ENCODE measurements around the gene HIBADH.

HIBADH gene

GRCh38 chr7:27487509-27487908, 175.2 kb downstream of the HIBADH start:
- Histone ChIP-seq H3K36me3 (ENCODE audit: low read depth) (no peaks in the 10 kb centered on the region), H3K4me3 (ENCODE audit: severe bottlenecking) (no peak overlapping the region), H3K27ac (ENCODE audit: poor library complexity, severe bottlenecking) (no peak overlapping the region), H3K4me1 (ENCODE audit: insufficient read depth, poor library complexity, severe bottlenecking) (no peaks in the 10 kb centered on the region), H3K9me3 (ENCODE audit: severe bottlenecking) (no peaks in the 10 kb centered on the region), H3K27me3 (ENCODE audit: insufficient read depth, poor library complexity, severe bottlenecking) (no peaks in the 10 kb centered on the region)
- no peak for TF ChIP-seq CTCF (IDR thresholded peaks at IDR 0.05; ENCODE audit: poor library complexity, severe bottlenecking)
- ATAC-seq (ENCODE audit: low read depth) (no peak), DNase-seq (ENCODE audit: low spot score) (no peak)

GRCh38 chr7:27484451-27484850, 178.2 kb downstream of the HIBADH start:
- TF ChIP-seq CTCF (IDR thresholded peaks at IDR 0.05; ENCODE audit: poor library complexity, severe bottlenecking) = no peak
- Histone ChIP-seq H3K36me3 (ENCODE audit: low read depth) (no peaks in the 10 kb centered on the region), H3K27ac (ENCODE audit: poor library complexity, severe bottlenecking) (no peak overlapping the region), H3K27me3 (ENCODE audit: insufficient read depth, poor library complexity, severe bottlenecking) (no peaks in the 10 kb centered on the region), H3K9me3 (ENCODE audit: severe bottlenecking) (no peaks in the 10 kb centered on the region), H3K4me3 (ENCODE audit: severe bottlenecking) (no peak overlapping the region), H3K4me1 (ENCODE audit: insufficient read depth, poor library complexity, severe bottlenecking) (no peaks in the 10 kb centered on the region)
- ATAC-seq (ENCODE audit: low read depth) = no peak
- no peak for DNase-seq (ENCODE audit: low spot score)

GRCh38 chr7:27482219-27482618, 180.5 kb downstream of the HIBADH start:
- ATAC-seq (ENCODE audit: low read depth) (no peak), DNase-seq (ENCODE audit: low spot score) (no peak)
- H3K4me3 ChIP-seq (ENCODE audit: severe bottlenecking) = no peak overlapping the region
- H3K4me1 ChIP-seq (ENCODE audit: insufficient read depth, poor library complexity, severe bottlenecking) = no peaks in the 10 kb centered on the region
- no peaks in the 10 kb centered on the region for H3K36me3 ChIP-seq (ENCODE audit: low read depth)
- H3K27ac ChIP-seq (ENCODE audit: poor library complexity, severe bottlenecking) = no peak overlapping the region
- H3K9me3 ChIP-seq (ENCODE audit: severe bottlenecking) = no peaks in the 10 kb centered on the region
- H3K27me3 ChIP-seq (ENCODE audit: insufficient read depth, poor library complexity, severe bottlenecking) = no peaks in the 10 kb centered on the region
- no peak for TF ChIP-seq CTCF (IDR thresholded peaks at IDR 0.05; ENCODE audit: poor library complexity, severe bottlenecking)

- Histone ChIP-seq H3K36me3 (ENCODE audit: low read depth) (no peaks in the 10 kb centered on the region), H3K4me1 (ENCODE audit: insufficient read depth, poor library complexity, severe bottlenecking) (no peaks in the 10 kb centered on the region), H3K9me3 (ENCODE audit: severe bottlenecking) (no peaks in the 10 kb centered on the region), H3K4me3 (ENCODE audit: severe bottlenecking) (no peak overlapping the region), H3K27me3 (ENCODE audit: insufficient read depth, poor library complexity, severe bottlenecking) (no peaks in the 10 kb centered on the region), H3K27ac (ENCODE audit: poor library complexity, severe bottlenecking) (no peak overlapping the region)
- TF ChIP-seq CTCF (IDR thresholded peaks at IDR 0.05; ENCODE audit: poor library complexity, severe bottlenecking) = no peak
- DNase-seq (ENCODE audit: low spot score) (no peak), ATAC-seq (ENCODE audit: low read depth) (no peak)
Measured at GRCh38 chr7:27478556-27478955, 184.1 kb downstream of the HIBADH start.

- Histone ChIP-seq H3K27me3 (ENCODE audit: insufficient read depth, poor library complexity, severe bottlenecking) (no peaks in the 10 kb centered on the region), H3K9me3 (ENCODE audit: severe bottlenecking) (no peaks in the 10 kb centered on the region), H3K4me1 (ENCODE audit: insufficient read depth, poor library complexity, severe bottlenecking) (no peaks in the 10 kb centered on the region), H3K27ac (ENCODE audit: poor library complexity, severe bottlenecking) (no peak overlapping the region), H3K36me3 (ENCODE audit: low read depth) (no peaks in the 10 kb centered on the region), H3K4me3 (ENCODE audit: severe bottlenecking) (no peak overlapping the region)
- DNase-seq (ENCODE audit: low spot score) (no peak), ATAC-seq (ENCODE audit: low read depth) (no peak)
- TF ChIP-seq CTCF (IDR thresholded peaks at IDR 0.05; ENCODE audit: poor library complexity, severe bottlenecking) = no peak
Measured at GRCh38 chr7:27478084-27478483, 184.6 kb downstream of the HIBADH start.

Data from RWPE2 (cell line).